GM19025 (cell line): ENCODE results near the gene LPAR3.
"Not testable (repeated sequence)": the region's sequence is repeated elsewhere in the genome, so short reads cannot be mapped to it uniquely, and the experiment has no call there.

ENCODE experiments used
- ATAC-seq: cut with Tn5 transposase; IDR thresholded peaks from one replicate; pipeline ENCODE4 v1.9.1; 2021; ENCODE audit warnings: mild to moderate bottlenecking, low read depth, moderate library complexity; ENCODE audit not compliant: unreplicated experiment

The LPAR3 gene

GRCh38 chr1:84907095-84907827 lies 14.3 kb upstream of the LPAR3 start:
- ATAC-seq = no peak

GRCh38 chr1:84902727-84903126 lies 9.7 kb upstream of the LPAR3 start:
- ATAC-seq = not testable (repeated sequence)

- no peak for ATAC-seq
These were observed 7.0 kb upstream of the LPAR3 start for GRCh38 chr1:84899969-84900368.

GRCh38 chr1:84896279-84896678 lies 3.3 kb upstream of the LPAR3 start:
- ATAC-seq = no peak

- no peak for ATAC-seq
These were observed 2.4 kb downstream of the LPAR3 start for GRCh38 chr1:84890566-84890965.

- ATAC-seq = no peak
These were observed 3.6 kb downstream of the LPAR3 start for GRCh38 chr1:84889437-84889836.

- no peak for ATAC-seq
These were observed 4.3 kb downstream of the LPAR3 start for GRCh38 chr1:84888753-84889152.

- no peak for ATAC-seq
These were observed 5.6 kb downstream of the LPAR3 start for GRCh38 chr1:84887261-84887934.

GRCh38 chr1:84885469-84885868 lies 7.5 kb downstream of the LPAR3 start:
- ATAC-seq = no peak

GRCh38 chr1:84884671-84885389 lies 8.2 kb downstream of the LPAR3 start:
- no peak for ATAC-seq

GRCh38 chr1:84883286-84883685 lies 9.7 kb downstream of the LPAR3 start:
- ATAC-seq = no peak

- ATAC-seq = no peak
These were observed 15.4 kb downstream of the LPAR3 start for GRCh38 chr1:84877592-84877991.

- ATAC-seq = no peak
These were observed 16.7 kb downstream of the LPAR3 start for GRCh38 chr1:84876353-84876752.

GRCh38 chr1:84873366-84873765 lies 19.6 kb downstream of the LPAR3 start:
- no peak for ATAC-seq

GRCh38 chr1:84872696-84873355 lies 20.2 kb downstream of the LPAR3 start:
- ATAC-seq = no peak

GRCh38 chr1:84871181-84871580 lies 21.8 kb downstream of the LPAR3 start:
- ATAC-seq = no peak

GRCh38 chr1:84870591-84870990 lies 22.4 kb downstream of the LPAR3 start:
- no peak for ATAC-seq

GRCh38 chr1:84869720-84870119 lies 23.3 kb downstream of the LPAR3 start:
- ATAC-seq = no peak

GRCh38 chr1:84862810-84863251 lies 30.2 kb downstream of the LPAR3 start:
- peak; percentile 92 for ATAC-seq

GRCh38 chr1:84861988-84862644 lies 30.9 kb downstream of the LPAR3 start:
- ATAC-seq = no peak
